BJ (cell line): ENCODE measurements around the gene SLC24A5. TPM values are rescaled to one million over a fixed set of nuclear protein-coding genes. Genes with fewer than 3 reads are reported as not detected.

ENCODE experiments used
- CTCF ChIA-PET: fragments of 350-600 bp; formaldehyde crosslinking; extraction: SDS; loops from one replicate; lab custom pipeline; 2021; ENCODE audit warnings: antibody characterized with exemption, inconsistent platforms; lab: Yijun Ruan, JAX
- POLR2A ChIA-PET: fragments of 300-600 bp; sonication (Branson Sonifier 250); formaldehyde crosslinking; extraction: SDS; loops from one replicate; lab custom pipeline; 2021; ENCODE audit warnings: antibody characterized with exemption; lab: Charles Lee
- DNase-seq: peaks from one replicate; pipeline ENCODE4 v3.0.0-alpha.2; 2011; ENCODE audit warnings: low read depth
- H3K27me3 ChIP-seq: 2 replicates; pipeline ENCODE4 v1.6.0; 2011; ENCODE audit warnings: low read length; ENCODE audit not compliant: control insufficient read depth, insufficient read depth
- H3K36me3 ChIP-seq: 2 replicates; pipeline ENCODE4 v1.5.1; 2011; ENCODE audit warnings: low read length; ENCODE audit not compliant: control insufficient read depth, insufficient read depth
- H3K4me3 ChIP-seq: 2 replicates; pipeline ENCODE4 v1.5.1; 2011; ENCODE audit warnings: low read depth, mild to moderate bottlenecking, control low read depth, low read length
- polyA plus RNA-seq: library from polyadenylated mRNA; depleted of rRNA; stranded (reverse); fragments of >200 nt; gene quantifications from 2 replicates; pipeline ENCODE4 v1.2.3, GENCODE V29; 2011
- TF ChIP-seq, protein P1 (sequence below): IDR thresholded peaks from 2 replicates; pipeline ENCODE4 v1.5.1; 2011; ENCODE audit warnings: low read depth, mild to moderate bottlenecking, control low read depth, inconsistent platforms, low read length, moderate library complexity; ENCODE audit not compliant: insufficient read depth

Gene SLC24A5
- polyA plus RNA-seq, 1 experiment = not detected

DNA sequence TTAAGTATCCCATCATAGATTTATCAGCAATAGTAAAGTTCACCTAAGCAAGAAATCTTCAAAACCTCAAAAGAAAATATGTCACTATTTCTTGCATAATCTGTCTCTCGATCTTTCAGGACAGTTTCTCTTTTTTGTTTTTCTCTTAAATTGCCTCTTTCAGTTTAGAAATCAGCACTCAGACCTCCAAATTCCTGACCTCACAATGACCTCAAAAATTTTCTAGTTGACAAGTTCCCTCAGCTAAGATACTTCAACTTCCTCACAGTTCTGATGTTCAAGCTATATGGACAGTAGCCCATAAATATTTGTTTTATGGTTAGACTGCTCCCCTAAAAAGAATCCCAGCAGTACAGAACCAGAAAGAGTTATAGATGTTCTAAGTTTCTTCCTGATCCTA, 24.1 kb downstream of the SLC24A5 start:
- Histone ChIP-seq H3K36me3 (no peaks in the 10 kb centered on the region), H3K4me3 (no peak overlapping the region), H3K27me3 (no peaks in the 10 kb centered on the region)
- TF ChIP-seq, protein P1, sequence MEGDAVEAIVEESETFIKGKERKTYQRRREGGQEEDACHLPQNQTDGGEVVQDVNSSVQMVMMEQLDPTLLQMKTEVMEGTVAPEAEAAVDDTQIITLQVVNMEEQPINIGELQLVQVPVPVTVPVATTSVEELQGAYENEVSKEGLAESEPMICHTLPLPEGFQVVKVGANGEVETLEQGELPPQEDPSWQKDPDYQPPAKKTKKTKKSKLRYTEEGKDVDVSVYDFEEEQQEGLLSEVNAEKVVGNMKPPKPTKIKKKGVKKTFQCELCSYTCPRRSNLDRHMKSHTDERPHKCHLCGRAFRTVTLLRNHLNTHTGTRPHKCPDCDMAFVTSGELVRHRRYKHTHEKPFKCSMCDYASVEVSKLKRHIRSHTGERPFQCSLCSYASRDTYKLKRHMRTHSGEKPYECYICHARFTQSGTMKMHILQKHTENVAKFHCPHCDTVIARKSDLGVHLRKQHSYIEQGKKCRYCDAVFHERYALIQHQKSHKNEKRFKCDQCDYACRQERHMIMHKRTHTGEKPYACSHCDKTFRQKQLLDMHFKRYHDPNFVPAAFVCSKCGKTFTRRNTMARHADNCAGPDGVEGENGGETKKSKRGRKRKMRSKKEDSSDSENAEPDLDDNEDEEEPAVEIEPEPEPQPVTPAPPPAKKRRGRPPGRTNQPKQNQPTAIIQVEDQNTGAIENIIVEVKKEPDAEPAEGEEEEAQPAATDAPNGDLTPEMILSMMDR = no peak
- POLR2A ChIA-PET = no interaction called here
- CTCF ChIA-PET = no interaction called here
- DNase-seq = no peak

DNA sequence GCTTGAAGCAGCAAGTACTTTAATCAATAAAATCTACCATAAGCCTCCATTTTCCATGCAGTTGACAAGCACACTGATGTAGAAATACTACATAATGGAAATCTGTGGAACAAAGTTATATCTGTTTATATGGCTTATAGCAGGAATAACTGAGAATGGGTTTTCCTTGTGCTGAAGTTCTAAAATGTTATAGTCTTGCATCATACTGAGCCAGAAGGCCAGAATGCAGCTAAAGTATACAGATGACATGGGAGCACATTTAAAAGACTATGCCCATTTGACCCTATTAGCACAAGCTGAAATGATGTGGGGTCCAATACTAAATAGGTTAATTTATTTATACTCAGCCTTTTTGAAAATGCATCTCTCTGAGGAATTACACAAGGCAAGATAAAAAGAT, 25.1 kb downstream of the SLC24A5 start:
- CTCF ChIA-PET = no interaction called here
- POLR2A ChIA-PET = no interaction called here

DNA sequence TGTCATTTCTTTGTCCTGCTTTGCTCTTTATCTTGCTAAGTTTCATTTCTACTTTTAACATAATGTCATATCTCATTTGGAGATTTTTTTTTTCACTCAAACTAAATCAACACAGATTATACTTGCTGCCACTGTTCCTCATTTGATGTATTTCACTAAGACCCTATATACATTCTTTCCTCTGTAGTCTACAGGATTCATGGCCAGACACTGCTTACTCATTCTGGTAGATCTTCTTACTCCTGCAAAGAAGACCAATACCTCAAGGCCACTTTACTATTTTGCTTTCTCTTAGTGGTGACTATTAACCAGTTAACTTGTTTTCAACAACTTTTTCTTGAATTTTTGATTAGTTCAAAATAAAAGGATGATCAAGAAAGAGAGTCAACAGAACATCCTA, 26.6 kb downstream of the SLC24A5 start:
- Histone ChIP-seq H3K4me3 (no peak overlapping the region), H3K36me3 (no peaks in the 10 kb centered on the region), H3K27me3 (no peaks in the 10 kb centered on the region)
- DNase-seq = no peak
- ChIA-PET CTCF (no interaction called here), POLR2A (no interaction called here)
- TF ChIP-seq, protein P1 = no peak

More for the DNA sequence above, 25.1 kb downstream of the SLC24A5 start:
- TF ChIP-seq, protein P1 = no peak
- Histone ChIP-seq H3K27me3 (no peaks in the 10 kb centered on the region), H3K36me3 (no peaks in the 10 kb centered on the region), H3K4me3 (no peak overlapping the region)
- DNase-seq = no peak

DNA sequence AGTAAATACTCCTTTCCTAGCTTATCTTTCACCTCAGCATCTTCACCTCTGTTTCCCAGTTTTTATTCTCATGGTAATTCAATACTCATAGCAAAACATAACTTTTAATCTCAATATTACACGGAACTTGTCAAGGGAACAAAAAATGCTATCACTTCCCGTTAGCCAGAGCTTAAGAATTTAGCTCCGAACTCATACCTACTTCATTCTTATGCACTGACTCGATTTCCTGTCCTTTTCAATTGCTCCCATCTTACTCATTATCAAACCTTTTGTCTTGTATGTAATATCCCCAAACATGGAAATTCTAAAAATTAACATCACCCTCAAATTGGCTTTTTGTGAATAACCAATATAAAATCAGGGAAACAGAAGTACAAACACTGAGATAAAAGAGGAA, 29.1 kb downstream of the SLC24A5 start:
- ChIA-PET POLR2A (no interaction called here), CTCF (interaction anchor here (0.7 to 1.1 kb wide), 2 partner anchors 10 to 17 kb away, joined by 3 read pairs; no protein-coding TSS in a partner anchor)
- no peaks in the 10 kb centered on the region for H3K27me3 ChIP-seq
- no peak for DNase-seq
- no peak overlapping the region for H3K4me3 ChIP-seq
- TF ChIP-seq, protein P1 = no peak
- no peaks in the 10 kb centered on the region; the same call in 1 of the 2 replicates for H3K36me3 ChIP-seq

DNA sequence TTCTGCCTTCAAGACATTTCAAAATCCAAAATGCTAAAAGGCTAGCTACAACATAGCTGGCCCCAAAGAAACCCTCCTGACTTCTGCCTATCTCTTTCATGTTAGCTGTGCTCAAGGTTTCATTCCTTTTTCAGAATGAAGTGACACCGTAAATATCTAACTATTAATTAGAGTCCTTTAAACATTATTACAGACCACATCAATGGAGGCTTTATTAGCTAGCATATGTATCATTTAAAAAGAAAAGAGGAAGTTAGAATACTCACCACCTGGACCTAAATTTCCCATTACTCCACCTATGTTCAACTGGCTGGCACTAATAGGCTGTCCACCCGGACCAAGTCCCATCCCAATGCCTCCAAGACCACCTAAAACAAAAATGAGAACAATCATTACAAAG, 32.7 kb downstream of the SLC24A5 start:
- DNase-seq = no peak
- CTCF ChIA-PET = interaction anchor here (1.2 kb wide), 1 partner anchor 13 kb away, joined by 3 read pairs; no protein-coding TSS in a partner anchor
- POLR2A ChIA-PET = no interaction called here
- TF ChIP-seq, protein P1 = no peak
- Histone ChIP-seq H3K4me3 (no peak overlapping the region), H3K36me3 (no peaks in the 10 kb centered on the region; the same call in 1 of the 2 replicates), H3K27me3 (no peaks in the 10 kb centered on the region)
